ENCODE results near the gene DHCR7.
A peak's percentile ranks its signal among the peaks of the same experiment; 100 is the strongest.

DHCR7 gene

GRCh38 chr11:71414645-71415044 is 33.5 kb downstream of the DHCR7 start:
- H3K4me1 ChIP-seq (ENCODE audit: control insufficient read depth in 1 of 2, insufficient read depth in 2 of 2, low read length in 2 of 2) = no peaks in the 10 kb centered on the region
- H2BK5ac ChIP-seq (ENCODE audit: low read depth, low read length, poor library complexity) = no peak overlapping the region
- H2AK5ac ChIP-seq (ENCODE audit: low read length) = no peak overlapping the region
- H3K79me1 ChIP-seq (ENCODE audit: low read length) = no peaks in the 10 kb centered on the region
- H3K23ac ChIP-seq (ENCODE audit: low read length) = no peak overlapping the region
- no peaks in the 10 kb centered on the region for H3K27me3 ChIP-seq (ENCODE audit: insufficient read depth, low read length)
- H4K12ac ChIP-seq (ENCODE audit: low read depth, low read length) = no peak overlapping the region
- H3K4me3 ChIP-seq (ENCODE audit: low read depth, low read length) = no peak overlapping the region
- H4K91ac ChIP-seq (ENCODE audit: low read depth, low read length) = no peak overlapping the region
- H3K18ac ChIP-seq (ENCODE audit: low read length) = no peak overlapping the region
- no peak overlapping the region for H3K9ac ChIP-seq (ENCODE audit: low read length)
- no peaks in the 10 kb centered on the region for H3K36me3 ChIP-seq (ENCODE audit: control insufficient read depth in 1 of 2, insufficient read depth in 2 of 2, low read length in 2 of 2)
- H4K8ac ChIP-seq (ENCODE audit: low read depth, low read length) = no peak overlapping the region
- no peak overlapping the region for H2BK120ac ChIP-seq (ENCODE audit: insufficient read depth, low read length, poor library complexity)
- DNase-seq = no peak
- H3K9me3 ChIP-seq (ENCODE audit: insufficient read depth, low read depth, low read length) = peaks cover 3% of the 10 kb centered on the region
- H3K27ac ChIP-seq (ENCODE audit: low read depth, low read length) = no peak overlapping the region
- H3K14ac ChIP-seq (ENCODE audit: low read length) = no peak overlapping the region
- no peak overlapping the region for H3K4ac ChIP-seq (ENCODE audit: low read depth, low read length)
- H3K79me2 ChIP-seq (ENCODE audit: control insufficient read depth, insufficient read depth, low read length, poor library complexity) = no peaks in the 10 kb centered on the region
- no peak overlapping the region for H3K4me2 ChIP-seq (ENCODE audit: low read length)
- no peak overlapping the region for H2AFZ ChIP-seq (ENCODE audit: insufficient read depth, low read length, poor library complexity)
- no peak overlapping the region for H2BK12ac ChIP-seq (ENCODE audit: low read length)

- H3K9ac ChIP-seq (ENCODE audit: low read length) = no peak overlapping the region
- no peak overlapping the region for H3K27ac ChIP-seq (ENCODE audit: low read depth, low read length)
- no peaks in the 10 kb centered on the region for H3K27me3 ChIP-seq (ENCODE audit: insufficient read depth, low read length)
- peaks cover 7% of the 10 kb centered on the region for H3K9me3 ChIP-seq (ENCODE audit: insufficient read depth, low read depth, low read length)
- no peaks in the 10 kb centered on the region for H3K4me1 ChIP-seq (ENCODE audit: control insufficient read depth in 1 of 2, insufficient read depth in 2 of 2, low read length in 2 of 2)
- H3K18ac ChIP-seq (ENCODE audit: low read length) = no peak overlapping the region
- H3K14ac ChIP-seq (ENCODE audit: low read length) = no peak overlapping the region
- H2AFZ ChIP-seq (ENCODE audit: insufficient read depth, low read length, poor library complexity) = no peak overlapping the region
- H3K79me2 ChIP-seq (ENCODE audit: control insufficient read depth, insufficient read depth, low read length, poor library complexity) = no peaks in the 10 kb centered on the region
- H3K79me1 ChIP-seq (ENCODE audit: low read length) = no peaks in the 10 kb centered on the region
- H2AK5ac ChIP-seq (ENCODE audit: low read length) = no peak overlapping the region
- H3K36me3 ChIP-seq (ENCODE audit: control insufficient read depth in 1 of 2, insufficient read depth in 2 of 2, low read length in 2 of 2) = no peaks in the 10 kb centered on the region
- no peak overlapping the region for H4K8ac ChIP-seq (ENCODE audit: low read depth, low read length)
- H4K91ac ChIP-seq (ENCODE audit: low read depth, low read length) = no peak overlapping the region
- no CpG with 5 or more reads among the region's 7 CpGs for WGBS (ENCODE audit: extremely low coverage, insufficient coverage, insufficient read length)
- no peak overlapping the region for H2BK5ac ChIP-seq (ENCODE audit: low read depth, low read length, poor library complexity)
- H3K4me2 ChIP-seq (ENCODE audit: low read length) = no peak overlapping the region
- no peak overlapping the region for H3K4me3 ChIP-seq (ENCODE audit: low read depth, low read length)
- no peak overlapping the region for H4K12ac ChIP-seq (ENCODE audit: low read depth, low read length)
- H2BK12ac ChIP-seq (ENCODE audit: low read length) = no peak overlapping the region
- no peak overlapping the region for H2BK120ac ChIP-seq (ENCODE audit: insufficient read depth, low read length, poor library complexity)
- DNase-seq = peak in 1 of 2 donors; percentile 42
- H3K4ac ChIP-seq (ENCODE audit: low read depth, low read length) = no peak overlapping the region
- no peak overlapping the region for H3K23ac ChIP-seq (ENCODE audit: low read length)
These were observed 37.7 kb downstream of the DHCR7 start for GRCh38 chr11:71410363-71410966.

- no peak for DNase-seq
- H3K27me3 ChIP-seq (ENCODE audit: insufficient read depth, low read length) = no peaks in the 10 kb centered on the region
- H3K27ac ChIP-seq (ENCODE audit: low read depth, low read length) = no peak overlapping the region
- H2BK120ac ChIP-seq (ENCODE audit: insufficient read depth, low read length, poor library complexity) = no peak overlapping the region
- no peaks in the 10 kb centered on the region for H3K79me1 ChIP-seq (ENCODE audit: low read length)
- H3K4me2 ChIP-seq (ENCODE audit: low read length) = no peak overlapping the region
- whole genome bisulfite sequencing (ENCODE audit: extremely low coverage, insufficient coverage, insufficient read length) = no CpG with 5 or more reads among the region's 7 CpGs
- no peak overlapping the region for H2AK5ac ChIP-seq (ENCODE audit: low read length)
- H4K8ac ChIP-seq (ENCODE audit: low read depth, low read length) = no peak overlapping the region
- no peak overlapping the region for H3K23ac ChIP-seq (ENCODE audit: low read length)
- H3K18ac ChIP-seq (ENCODE audit: low read length) = no peak overlapping the region
- H2AFZ ChIP-seq (ENCODE audit: insufficient read depth, low read length, poor library complexity) = no peak overlapping the region
- no peaks in the 10 kb centered on the region for H3K79me2 ChIP-seq (ENCODE audit: control insufficient read depth, insufficient read depth, low read length, poor library complexity)
- H4K91ac ChIP-seq (ENCODE audit: low read depth, low read length) = no peak overlapping the region
- H4K12ac ChIP-seq (ENCODE audit: low read depth, low read length) = no peak overlapping the region
- no peak overlapping the region for H2BK5ac ChIP-seq (ENCODE audit: low read depth, low read length, poor library complexity)
- peaks cover 9% of the 10 kb centered on the region for H3K9me3 ChIP-seq (ENCODE audit: insufficient read depth, low read depth, low read length)
- no peak overlapping the region for H3K9ac ChIP-seq (ENCODE audit: low read length)
- H3K4ac ChIP-seq (ENCODE audit: low read depth, low read length) = no peak overlapping the region
- no peak overlapping the region for H3K14ac ChIP-seq (ENCODE audit: low read length)
- no peaks in the 10 kb centered on the region for H3K4me1 ChIP-seq (ENCODE audit: control insufficient read depth in 1 of 2, insufficient read depth in 2 of 2, low read length in 2 of 2)
- no peaks in the 10 kb centered on the region for H3K36me3 ChIP-seq (ENCODE audit: control insufficient read depth in 1 of 2, insufficient read depth in 2 of 2, low read length in 2 of 2)
- no peak overlapping the region for H2BK12ac ChIP-seq (ENCODE audit: low read length)
- H3K4me3 ChIP-seq (ENCODE audit: low read depth, low read length) = no peak overlapping the region
These were observed 39.4 kb downstream of the DHCR7 start for GRCh38 chr11:71408826-71409225.

- H2BK12ac ChIP-seq (ENCODE audit: low read length) = no peak overlapping the region
- no peak for DNase-seq
These were observed 40.8 kb downstream of the DHCR7 start for GRCh38 chr11:71407356-71407755.

More at GRCh38 chr11:71407356-71407755, 40.8 kb downstream of the DHCR7 start:
- H2AFZ ChIP-seq (ENCODE audit: insufficient read depth, low read length, poor library complexity) = no peak overlapping the region
- H3K18ac ChIP-seq (ENCODE audit: low read length) = no peak overlapping the region
- WGBS (ENCODE audit: extremely low coverage, insufficient coverage, insufficient read length) = no CpG with 5 or more reads among the region's 15 CpGs
- no peak overlapping the region for H2AK5ac ChIP-seq (ENCODE audit: low read length)
- H3K27ac ChIP-seq (ENCODE audit: low read depth, low read length) = no peak overlapping the region
- H2BK5ac ChIP-seq (ENCODE audit: low read depth, low read length, poor library complexity) = no peak overlapping the region
- no peak overlapping the region for H3K4me3 ChIP-seq (ENCODE audit: low read depth, low read length)
- H3K79me2 ChIP-seq (ENCODE audit: control insufficient read depth, insufficient read depth, low read length, poor library complexity) = no peaks in the 10 kb centered on the region
- H2BK120ac ChIP-seq (ENCODE audit: insufficient read depth, low read length, poor library complexity) = no peak overlapping the region
- no peaks in the 10 kb centered on the region for H3K4me1 ChIP-seq (ENCODE audit: control insufficient read depth in 1 of 2, insufficient read depth in 2 of 2, low read length in 2 of 2)
- H4K12ac ChIP-seq (ENCODE audit: low read depth, low read length) = peak overlapping the region; percentile 22
- H3K4ac ChIP-seq (ENCODE audit: low read depth, low read length) = no peak overlapping the region
- H4K8ac ChIP-seq (ENCODE audit: low read depth, low read length) = no peak overlapping the region
- no peak overlapping the region for H3K4me2 ChIP-seq (ENCODE audit: low read length)
- no peaks in the 10 kb centered on the region for H3K79me1 ChIP-seq (ENCODE audit: low read length)
- H4K91ac ChIP-seq (ENCODE audit: low read depth, low read length) = no peak overlapping the region
- H3K36me3 ChIP-seq (ENCODE audit: control insufficient read depth in 1 of 2, insufficient read depth in 2 of 2, low read length in 2 of 2) = no peaks in the 10 kb centered on the region
- H3K27me3 ChIP-seq (ENCODE audit: insufficient read depth, low read length) = no peaks in the 10 kb centered on the region
- peaks cover 13% of the 10 kb centered on the region for H3K9me3 ChIP-seq (ENCODE audit: insufficient read depth, low read depth, low read length)
- no peak overlapping the region for H3K14ac ChIP-seq (ENCODE audit: low read length)
- no peak overlapping the region for H3K9ac ChIP-seq (ENCODE audit: low read length)
- no peak overlapping the region for H3K23ac ChIP-seq (ENCODE audit: low read length)
